ENCODE results near the gene BCAS3.

GRCh38 chr17:61075988-61076387 is 398.3 kb downstream of the BCAS3 start:
- TF ChIP-seq EZH2phosphoT487 (IDR thresholded peaks at IDR 0.05; ENCODE audit: insufficient read depth, low read depth): no peak
- no peak for TF ChIP-seq EZH2 (IDR thresholded peaks at IDR 0.05; ENCODE audit: insufficient read depth, poor library complexity, severe bottlenecking)
